K562 (cell line): ENCODE measurements around the gene GPER1. TPM values are rescaled to one million over a fixed set of nuclear protein-coding genes. Genes with fewer than 3 reads are reported as not detected.
A peak's percentile ranks its signal among the peaks of the same experiment; 100 is the strongest.

Experiments
- ATAC-seq: fragments of 200-7000 bp; cut with Tn5 transposase; 3 replicates; pipeline ENCODE4 v1.9.1; 2020; ENCODE audit warnings: moderate library complexity
- BruUV-seq: library from RNA; stranded (reverse); fragments of 400-500 nt; replicated peaks from 2 replicates; lab custom pipeline; 2021; lab: Mats Ljungman, UMichigan
- CTCF ChIA-PET: fragments of 300-600 bp; formaldehyde crosslinking; extraction: SDS; loops from one replicate; lab custom pipeline; 2021; ENCODE audit warnings: low intra/inter-chr PET ratio; lab: Yijun Ruan, JAX
- POLR2A ChIA-PET: fragments of 300-600, 350-650 bp; sonication (Branson Sonifier 250); formaldehyde crosslinking; extraction: SDS; loops from one replicate; lab custom pipeline; 2021; ENCODE audit warnings: antibody characterized with exemption, inconsistent platforms; lab: Yijun Ruan, JAX
- DNase-seq, 4 experiments: peaks; one replicate each; pipeline versions ENCODE4 v3.0.0 to v3.0.0-alpha.2; 2011 to 2018; ENCODE audit warnings: low spot score in 3 of 4, mixed read lengths in 3 of 4; ENCODE audit errors: extremely low read depth in 1 of 4
- FAIRE-seq: peaks from 2 replicates; lab custom pipeline; 2011; peaks lifted over from hg19 to GRCh38; lab: Jason Lieb, UNC
- H2AFZ ChIP-seq: 2 replicates; pipeline ENCODE4 v1.6.0; 2011; ENCODE audit warnings: low read depth, low read length, control low read depth, inconsistent platforms
- H3K27ac ChIP-seq: fragments of 200-600 bp; 3 replicates; pipeline ENCODE4 v1.8.0; 2011; ENCODE audit warnings: low read depth, mild to moderate bottlenecking, control low read depth, inconsistent platforms, low read length, moderate library complexity, mixed read lengths; ENCODE audit errors: extremely low read depth
- H3K27me3 ChIP-seq, 2 experiments: fragments of 300-600 bp in 1 of 2; 2 replicates in 1 of 2; 3 replicates in 1 of 2; pipeline versions ENCODE4 v1.6.0 to v1.8.0; 2011; ENCODE audit warnings: inconsistent platforms in 2 of 2, low read length in 2 of 2, mild to moderate bottlenecking in 1 of 2, mixed read lengths in 1 of 2, moderate library complexity in 1 of 2; ENCODE audit not compliant: control insufficient read depth in 2 of 2, insufficient read depth in 2 of 2
- H3K36me3 ChIP-seq: fragments of 300-600 bp; 3 replicates; pipeline ENCODE4 v1.8.0; 2011; ENCODE audit warnings: mild to moderate bottlenecking, low read length, inconsistent platforms; ENCODE audit not compliant: control insufficient read depth, insufficient read depth
- H3K4me1 ChIP-seq, 2 experiments: fragments of 200-600 bp in 1 of 2; replicated peaks in 1 of 2; 2 replicates in 1 of 2; 3 replicates in 1 of 2; pipeline versions ENCODE4 v1.5.1 to v1.8.0; 2011; ENCODE audit warnings: inconsistent platforms in 2 of 2, low read length in 2 of 2, mild to moderate bottlenecking in 1 of 2, mixed read lengths in 1 of 2, moderate library complexity in 1 of 2; ENCODE audit not compliant: control insufficient read depth in 2 of 2, insufficient read depth in 2 of 2
- H3K4me2 ChIP-seq: 2 replicates; pipeline ENCODE4 v1.6.1; 2011; ENCODE audit warnings: low read length, control low read depth, inconsistent platforms, mixed read lengths; ENCODE audit not compliant: insufficient read depth
- H3K4me3 ChIP-seq: fragments of 200-600 bp; sonication (generic), shearing (Covaris generic); 2 replicates; pipeline ENCODE4 v1.5.1; 2016; ENCODE audit warnings: control low read depth, inconsistent platforms
- H3K79me2 ChIP-seq: fragments of 200-600 bp; 3 replicates; pipeline ENCODE4 v1.8.0; 2011; ENCODE audit warnings: low read length, inconsistent platforms; ENCODE audit not compliant: control insufficient read depth, insufficient read depth
- H3K9ac ChIP-seq, 2 experiments: 2 replicates each; pipeline versions ENCODE4 v1.6.0 to v1.6.1; 2011; ENCODE audit warnings: low read depth in 2 of 2, low read length in 2 of 2, control low read depth in 1 of 2, inconsistent platforms in 1 of 2, mild to moderate bottlenecking in 1 of 2, mixed read lengths in 1 of 2; ENCODE audit not compliant: insufficient read depth in 1 of 2
- H3K9me1 ChIP-seq: one replicate; pipeline ENCODE4 v1.6.0; 2011; ENCODE audit warnings: inconsistent platforms, mild to moderate bottlenecking, low read length, moderate library complexity; ENCODE audit not compliant: control insufficient read depth, insufficient read depth
- H3K9me3 ChIP-seq: replicated peaks from 2 replicates; pipeline ENCODE4 v1.5.1; 2011; ENCODE audit warnings: low read depth, low read length, inconsistent platforms; ENCODE audit not compliant: control insufficient read depth, insufficient read depth
- H4K20me1 ChIP-seq: replicated peaks from 2 replicates; pipeline ENCODE4 v1.6.1; 2011; ENCODE audit warnings: low read length, inconsistent platforms, mixed read lengths; ENCODE audit not compliant: control insufficient read depth, insufficient read depth
- CCAR2 ChIP-seq: fragments of 200-400 bp; formaldehyde crosslinking; IDR thresholded peaks from 2 replicates; pipeline ENCODE4 v1.6.1; 2017; ENCODE audit warnings: mild to moderate bottlenecking, low read depth, low read length
- CTBP1 ChIP-seq: fragments of 450-650 bp; IDR thresholded peaks from 2 replicates; pipeline ENCODE4 v1.6.1; 2016; ENCODE audit warnings: borderline replicate concordance
- ELF4 ChIP-seq: fragments of 450-650 bp; formaldehyde crosslinking; IDR thresholded peaks from 2 replicates; pipeline ENCODE4 v1.4.0; 2022; ENCODE audit warnings: missing genetic modification characterization
- HDGF ChIP-seq: fragments of 450-650 bp; IDR thresholded peaks from 2 replicates; pipeline ENCODE4 v1.6.1; 2016
- HIVEP1 ChIP-seq: fragments of 250-450 bp; sonication (Bioruptor Pico); IDR thresholded peaks from 2 replicates; pipeline ENCODE4 v1.4.0; 2020; ENCODE audit warnings: mild to moderate bottlenecking
- KAT7 ChIP-seq: sonication (generic); formaldehyde crosslinking; IDR thresholded peaks from 2 replicates; pipeline ENCODE4 v1.8.0; 2022; ENCODE audit warnings: missing genetic modification reagents, mild to moderate bottlenecking, borderline replicate concordance
- MCM7 ChIP-seq, 2 experiments: fragments of 450-650 bp; IDR thresholded peaks; 2 replicates each; pipeline ENCODE4 v1.6.1; 2016 to 2018
- PHB2 ChIP-seq: fragments of 450-650 bp; IDR thresholded peaks from 2 replicates; pipeline ENCODE4 v1.6.1; 2017; ENCODE audit warnings: low read depth
- RFX1 ChIP-seq: fragments of 450-650 bp; IDR thresholded peaks from 2 replicates; pipeline ENCODE4 v1.6.1; 2016; ENCODE audit warnings: mild to moderate bottlenecking, moderate library complexity
- SNRNP70 ChIP-seq: fragments of 200-400 bp; formaldehyde crosslinking; optimal IDR thresholded peaks from 2 replicates; pipeline ENCODE3; 2017; ENCODE audit warnings: low read depth, low read length
- SREBF2 ChIP-seq: sonication (generic); formaldehyde crosslinking; IDR thresholded peaks from 2 replicates; pipeline ENCODE4 v1.4.0; 2020; ENCODE audit warnings: mild to moderate bottlenecking, missing genetic modification reagents
- YBX1 ChIP-seq: fragments of 450-650 bp; IDR thresholded peaks from 2 replicates; pipeline ENCODE4 v1.7.1; 2016; ENCODE audit warnings: mild to moderate bottlenecking
- ZBTB17 ChIP-seq: fragments of 450-650 bp; formaldehyde crosslinking; IDR thresholded peaks from 2 replicates; pipeline ENCODE4 v1.4.0; 2020; ENCODE audit warnings: mild to moderate bottlenecking
- ZNF143 ChIP-seq: sonication (generic); formaldehyde crosslinking; IDR thresholded peaks from 2 replicates; pipeline ENCODE4 v1.9.0; 2022; ENCODE audit warnings: mild to moderate bottlenecking, missing genetic modification reagents
- ZNF23 ChIP-seq: fragments of 250-450 bp; sonication (Bioruptor Pico); IDR thresholded peaks from 2 replicates; pipeline ENCODE4 v1.4.0; 2020; ENCODE audit warnings: mild to moderate bottlenecking
- ZNF551 ChIP-seq: fragments of 250-450 bp; sonication (Bioruptor Pico); IDR thresholded peaks from 2 replicates; pipeline ENCODE4 v1.5.0; 2021; ENCODE audit warnings: mild to moderate bottlenecking, moderate library complexity
- ZNF584 ChIP-seq: fragments of 200-800 bp; sonication (Bioruptor generic); IDR thresholded peaks from 2 replicates; pipeline ENCODE4 v1.6.1; 2016; ENCODE audit warnings: low read depth, mild to moderate bottlenecking, missing genetic modification characterization, missing compliant biosample characterization
- WGBS: fragments of 100-300 bp; shearing (Covaris generic); methylation state at CpG from one replicate; pipeline ENCODE4 v1.1.6; 2016; ENCODE audit warnings: low coverage, mixed read lengths; ENCODE audit not compliant: insufficient coverage; ENCODE audit errors: missing lambda C conversion rate; 5-methylcytosine and 5-hydroxymethylcytosine counted together
- in situ Hi-C: fragments of 300-500 bp; cut with MboI; formaldehyde crosslinking; loops from 4 replicates; pipeline ENCODE4 v1.15.0; 2018; ENCODE audit warnings: inconsistent platforms, mixed read lengths
- intact Hi-C: fragments of 100-400 bp; cut with micrococcal nuclease; formaldehyde crosslinking; loops from 2 replicates; pipeline ENCODE4 v1.14.2; 2022
- polyA plus RNA-seq, 8 experiments: library from polyadenylated mRNA; depleted of rRNA in 4 of 8; stranded (reverse) in 5 of 8; unstranded in 3 of 8; fragments of >200 nt; fragmentation: Nextera tagmentation in 2 of 8; fragmentation: Illumina TruSeq in 1 of 8; extraction: Ambion mirVana in 2 of 8; extraction: Trizol in 1 of 8; gene quantifications; 2 replicates each; pipeline versions ENCODE4 v1.2.1 to v1.2.3, GENCODE V29; 2011 to 2014; ENCODE audit warnings: inconsistent platforms in 1 of 8, missing spikeins in 1 of 8
- total RNA-seq, 7 experiments: library from RNA; depleted of rRNA in 6 of 7; stranded (reverse); fragments of >200 nt in 6 of 7; fragmentation: Illumina TruSeq in 2 of 7; extraction: Trizol in 2 of 7; gene quantifications; 2 replicates each; pipeline versions ENCODE4 v1.2.1 to v1.2.3, GENCODE V29; 2011 to 2021; ENCODE audit warnings: low replicate concordance in 1 of 7
- TF ChIP-seq, protein P1 (sequence below): sonication (generic); formaldehyde crosslinking; IDR thresholded peaks from 2 replicates; pipeline ENCODE4 v1.8.1; 2023; ENCODE audit warnings: missing genetic modification reagents, mild to moderate bottlenecking, borderline replicate concordance

GPER1 gene
- total and polyA plus RNA-seq, 9 of the 15 experiments (the other 6 are each of a cell fraction or from before 2014, with no cell fraction given) = 0.04 to 0.09 (median 0.08) TPM; not detected in 6

DNA sequence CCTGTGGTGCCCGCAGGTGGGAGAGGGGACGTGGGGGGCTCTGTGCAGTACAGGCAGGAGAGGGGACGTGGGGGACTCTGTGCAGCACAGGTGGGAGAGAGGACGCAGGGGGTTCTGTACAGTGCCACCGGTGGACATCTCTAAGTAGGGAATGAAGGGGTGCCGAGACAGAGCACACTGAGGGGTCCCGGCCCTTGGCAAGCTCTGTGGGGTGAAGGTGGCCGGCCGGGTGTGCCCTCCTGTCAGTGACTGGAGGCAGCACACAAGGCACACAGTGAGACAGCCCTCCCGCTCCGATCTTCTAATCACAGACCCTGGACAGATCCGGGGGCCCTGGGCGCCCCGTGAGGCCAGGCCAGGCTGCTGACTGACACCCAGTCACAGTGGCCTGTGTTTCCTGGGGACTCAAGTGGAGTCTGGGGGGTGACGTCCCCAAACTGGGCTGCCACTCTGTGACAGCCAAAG is 32.4 kb upstream of the GPER1 start (continued):
- TF ChIP-seq CTBP1 (0 out of 2 replicates have a peak, but pooled peaks have one; percentile 5), ZNF584 (no peak), ZNF23 (no peak), ZBTB17 (CRISPR knock-in tag) (peak; percentile 15; the same call in 1 of the 2 replicates), KAT7 (CRISPR knock-in tag) (0 out of 2 replicates have a peak, but pooled peaks have one; percentile 40), ELF4 (CRISPR knock-in tag) (0 out of 2 replicates have a peak, but pooled peaks have one; percentile 14), HDGF (0 out of 2 replicates have a peak, but pooled peaks have one; percentile 35)
- TF ChIP-seq, all 486 proteins: peak for 8

DNA sequence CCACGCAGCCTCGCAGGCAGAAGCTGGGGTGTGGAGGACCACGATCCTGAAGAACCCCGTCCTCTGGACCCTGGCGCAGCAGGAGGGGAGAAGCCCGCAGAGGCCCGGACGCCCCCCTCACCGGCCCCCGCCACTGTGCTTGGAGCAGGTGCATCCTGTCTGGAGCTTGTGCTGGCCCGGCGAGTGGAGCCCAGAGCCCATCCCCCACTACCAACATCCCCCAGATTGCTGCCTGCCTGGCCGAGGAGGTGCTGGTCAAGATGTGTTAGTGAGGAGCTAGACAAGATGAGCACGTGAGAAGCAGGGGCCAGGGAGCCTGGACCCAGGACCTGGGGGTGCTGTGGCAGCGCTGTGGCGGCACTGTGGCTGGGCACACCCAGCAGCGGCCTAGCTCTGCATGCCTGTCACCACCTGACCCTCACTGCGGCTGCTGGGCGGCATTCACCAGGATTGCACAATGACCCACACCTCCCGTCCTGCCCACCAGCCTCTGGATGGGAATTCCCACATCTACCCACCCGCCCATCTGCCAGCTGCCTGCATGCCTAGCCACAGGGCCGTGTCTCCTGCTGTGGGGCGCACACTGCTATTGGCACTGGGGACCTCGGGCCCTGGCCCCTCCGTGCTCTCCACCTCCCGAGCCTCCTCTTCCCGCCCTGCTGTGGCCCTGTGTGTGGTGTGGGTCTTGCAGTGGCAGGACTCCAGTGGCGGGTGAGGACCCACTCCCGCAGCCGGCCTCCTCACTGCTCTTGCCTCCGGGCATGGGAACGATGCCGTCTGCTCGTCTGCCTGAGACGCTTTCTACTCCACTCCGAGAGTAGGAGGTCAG is 31.7 kb upstream of the GPER1 start:
- intact Hi-C loops = no loop called here
- Histone ChIP-seq H3K79me2 (peaks cover 10% of the 10 kb centered on the region; the same call in 1 of the 3 replicates), H3K4me1 (peaks cover 36 to 89% of the 10 kb centered on the region in 2 experiments), H3K27ac (no peak overlapping the region), H3K4me2 (peak overlapping the region; percentile 73; the same call in 1 of the 2 replicates), H3K27me3 (no peaks in the 10 kb centered on the region), H3K9me3 (no peaks in the 10 kb centered on the region), H3K4me3 (no peak overlapping the region), H3K9ac (peak overlapping the region; percentile 27 to 90; a peak in 3 of 4 replicates), H3K9me1 (peaks cover 3% of the 10 kb centered on the region), H2AFZ (no peak overlapping the region), H4K20me1 (no peaks in the 10 kb centered on the region), H3K36me3 (peaks cover 6% of the 10 kb centered on the region; the same call in 1 of the 3 replicates)
- DNase-seq (no peak), ATAC-seq (no peak), FAIRE-seq (no peak)
- POLR2A ChIA-PET = interaction anchor here (0.7 to 1.8 kb wide), 2 partner anchors 10 to 12 kb away, joined by 5 to 7 read pairs; partner anchors contain the start of gene GPR146
- BruUV-seq = no TSS peak
- in situ Hi-C loops = no loop called here
- CTCF ChIA-PET = no interaction called here
- 85% methylated on average over 26 of the region's 36 CpGs for WGBS
- no peak for TF ChIP-seq PHB2
- TF ChIP-seq ZNF143 = no peak
- TF ChIP-seq, protein P1, sequence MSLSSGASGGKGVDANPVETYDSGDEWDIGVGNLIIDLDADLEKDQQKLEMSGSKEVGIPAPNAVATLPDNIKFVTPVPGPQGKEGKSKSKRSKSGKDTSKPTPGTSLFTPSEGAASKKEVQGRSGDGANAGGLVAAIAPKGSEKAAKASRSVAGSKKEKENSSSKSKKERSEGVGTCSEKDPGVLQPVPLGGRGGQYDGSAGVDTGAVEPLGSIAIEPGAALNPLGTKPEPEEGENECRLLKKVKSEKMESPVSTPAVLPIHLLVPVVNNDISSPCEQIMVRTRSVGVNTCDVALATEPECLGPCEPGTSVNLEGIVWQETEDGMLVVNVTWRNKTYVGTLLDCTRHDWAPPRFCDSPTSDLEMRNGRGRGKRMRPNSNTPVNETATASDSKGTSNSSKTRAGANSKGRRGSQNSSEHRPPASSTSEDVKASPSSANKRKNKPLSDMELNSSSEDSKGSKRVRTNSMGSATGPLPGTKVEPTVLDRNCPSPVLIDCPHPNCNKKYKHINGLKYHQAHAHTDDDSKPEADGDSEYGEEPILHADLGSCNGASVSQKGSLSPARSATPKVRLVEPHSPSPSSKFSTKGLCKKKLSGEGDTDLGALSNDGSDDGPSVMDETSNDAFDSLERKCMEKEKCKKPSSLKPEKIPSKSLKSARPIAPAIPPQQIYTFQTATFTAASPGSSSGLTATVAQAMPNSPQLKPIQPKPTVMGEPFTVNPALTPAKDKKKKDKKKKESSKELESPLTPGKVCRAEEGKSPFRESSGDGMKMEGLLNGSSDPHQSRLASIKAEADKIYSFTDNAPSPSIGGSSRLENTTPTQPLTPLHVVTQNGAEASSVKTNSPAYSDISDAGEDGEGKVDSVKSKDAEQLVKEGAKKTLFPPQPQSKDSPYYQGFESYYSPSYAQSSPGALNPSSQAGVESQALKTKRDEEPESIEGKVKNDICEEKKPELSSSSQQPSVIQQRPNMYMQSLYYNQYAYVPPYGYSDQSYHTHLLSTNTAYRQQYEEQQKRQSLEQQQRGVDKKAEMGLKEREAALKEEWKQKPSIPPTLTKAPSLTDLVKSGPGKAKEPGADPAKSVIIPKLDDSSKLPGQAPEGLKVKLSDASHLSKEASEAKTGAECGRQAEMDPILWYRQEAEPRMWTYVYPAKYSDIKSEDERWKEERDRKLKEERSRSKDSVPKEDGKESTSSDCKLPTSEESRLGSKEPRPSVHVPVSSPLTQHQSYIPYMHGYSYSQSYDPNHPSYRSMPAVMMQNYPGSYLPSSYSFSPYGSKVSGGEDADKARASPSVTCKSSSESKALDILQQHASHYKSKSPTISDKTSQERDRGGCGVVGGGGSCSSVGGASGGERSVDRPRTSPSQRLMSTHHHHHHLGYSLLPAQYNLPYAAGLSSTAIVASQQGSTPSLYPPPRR (CRISPR knock-in tag) = no peak
- TF ChIP-seq ZNF551 (CRISPR knock-in tag) = no peak
- no peak for TF ChIP-seq CCAR2
- no peak for TF ChIP-seq SREBF2 (CRISPR knock-in tag)
- no peak for TF ChIP-seq SNRNP70
- no peak for TF ChIP-seq HIVEP1 (CRISPR knock-in tag)
- TF ChIP-seq RFX1 = no peak
- no peak for TF ChIP-seq YBX1
- no peak for TF ChIP-seq MCM7 (IDR thresholded peaks at IDR 0.05)
